Thyroid gland (tissue), 4 donors: ENCODE data around the gene PARD3.

ENCODE experiments used
- POLR2A ChIP-seq, 2 donors: fragments of 450-650 bp; IDR thresholded peaks; one replicate each; pipeline ENCODE4 v1.6.1; 2017; ENCODE audit warnings: antibody characterized with exemption in 2 of 2, mild to moderate bottlenecking in 2 of 2, moderate library complexity in 1 of 2
- TF ChIP-seq, protein P1 (sequence below), 6 experiments: fragments of 200-600 bp in 3 of 6; fragments of 450-650 bp in 3 of 6; sonication (generic) in 3 of 6; IDR thresholded peaks; one replicate each; pipeline ENCODE4 v1.5.1; 2016 to 2019; ENCODE audit warnings: antibody characterized with exemption in 6 of 6, mild to moderate bottlenecking in 2 of 6, inconsistent platforms in 1 of 6, moderate library complexity in 1 of 6

DNA sequence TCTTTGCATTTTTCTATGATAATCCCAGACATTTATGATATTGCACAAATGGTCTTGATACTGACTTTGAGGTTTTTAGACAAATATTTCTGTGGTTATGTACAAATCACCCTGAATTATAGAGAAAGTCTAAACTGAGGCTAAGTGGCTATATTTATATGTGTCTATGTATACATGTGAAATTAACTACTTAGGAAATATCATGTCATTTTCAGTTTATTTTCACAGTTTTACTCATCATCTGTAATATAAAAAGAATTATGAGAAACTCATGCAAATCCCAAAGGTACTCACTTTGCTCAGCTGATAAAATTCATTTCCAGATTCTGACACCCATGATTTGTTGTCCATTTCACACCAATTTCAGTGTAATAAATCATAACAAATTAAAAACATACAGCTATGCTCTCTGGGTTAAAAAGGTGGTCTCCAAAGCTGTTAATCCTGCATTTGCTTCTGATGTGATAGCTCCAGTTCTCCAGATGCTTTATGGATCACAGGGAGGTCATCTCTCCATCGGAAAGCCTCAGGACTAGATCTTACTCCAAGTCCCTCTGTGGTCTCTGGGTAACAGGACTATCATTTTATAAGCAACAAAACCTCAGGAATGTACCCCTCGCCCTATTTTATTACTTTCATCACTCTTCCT lies 673.9 kb downstream of the PARD3 start:
- TF ChIP-seq POLR2A (IDR thresholded peaks at IDR 0.05): no peak
- TF ChIP-seq, protein P1, sequence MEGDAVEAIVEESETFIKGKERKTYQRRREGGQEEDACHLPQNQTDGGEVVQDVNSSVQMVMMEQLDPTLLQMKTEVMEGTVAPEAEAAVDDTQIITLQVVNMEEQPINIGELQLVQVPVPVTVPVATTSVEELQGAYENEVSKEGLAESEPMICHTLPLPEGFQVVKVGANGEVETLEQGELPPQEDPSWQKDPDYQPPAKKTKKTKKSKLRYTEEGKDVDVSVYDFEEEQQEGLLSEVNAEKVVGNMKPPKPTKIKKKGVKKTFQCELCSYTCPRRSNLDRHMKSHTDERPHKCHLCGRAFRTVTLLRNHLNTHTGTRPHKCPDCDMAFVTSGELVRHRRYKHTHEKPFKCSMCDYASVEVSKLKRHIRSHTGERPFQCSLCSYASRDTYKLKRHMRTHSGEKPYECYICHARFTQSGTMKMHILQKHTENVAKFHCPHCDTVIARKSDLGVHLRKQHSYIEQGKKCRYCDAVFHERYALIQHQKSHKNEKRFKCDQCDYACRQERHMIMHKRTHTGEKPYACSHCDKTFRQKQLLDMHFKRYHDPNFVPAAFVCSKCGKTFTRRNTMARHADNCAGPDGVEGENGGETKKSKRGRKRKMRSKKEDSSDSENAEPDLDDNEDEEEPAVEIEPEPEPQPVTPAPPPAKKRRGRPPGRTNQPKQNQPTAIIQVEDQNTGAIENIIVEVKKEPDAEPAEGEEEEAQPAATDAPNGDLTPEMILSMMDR (IDR thresholded peaks at IDR 0.05): no peak
